ENCODE results near the gene SDK1. TPM values are rescaled to one million over a fixed set of nuclear protein-coding genes. Genes with fewer than 3 reads are reported as not detected.

Gene SDK1
- total RNA-seq, 2 experiments from 2014 or later, result 0.25 to 0.78 TPM

GRCh38 chr7:4241791-4242190, 940.7 kb downstream of the SDK1 start:
- CTCF ChIA-PET, result no interaction called here
- DNase-seq, result no peak
- Mint-ChIP-seq H3K36me3 (ENCODE audit: low read depth) (peaks cover 3% of the 10 kb centered on the region), H3K4me1 (ENCODE audit: low read depth) (peaks cover 12% of the 10 kb centered on the region), H3K9me3 (no peaks in the 10 kb centered on the region), H3K4me3 (no peak overlapping the region), H3K27me3 (no peaks in the 10 kb centered on the region), H3K27ac (no peak overlapping the region)
- no peak for ATAC-seq
- no peak for TF ChIP-seq CTCF (IDR thresholded peaks at IDR 0.05)
- POLR2A ChIA-PET, result no interaction called here
- intact Hi-C loops (cut with micrococcal nuclease), result no loop called here

GRCh38 chr7:4242706-4243105, 941.7 kb downstream of the SDK1 start:
- intact Hi-C loops (cut with micrococcal nuclease), result no loop called here
- Mint-ChIP-seq H3K4me3 (no peak overlapping the region), H3K9me3 (no peaks in the 10 kb centered on the region), H3K4me1 (ENCODE audit: low read depth) (peaks cover 12% of the 10 kb centered on the region), H3K36me3 (ENCODE audit: low read depth) (peaks cover 3% of the 10 kb centered on the region), H3K27me3 (no peaks in the 10 kb centered on the region), H3K27ac (no peak overlapping the region)
- CTCF ChIA-PET, result no interaction called here
- TF ChIP-seq CTCF (IDR thresholded peaks at IDR 0.05), result no peak
- POLR2A ChIA-PET, result no interaction called here
- ATAC-seq (no peak), DNase-seq (no peak)

DNA sequence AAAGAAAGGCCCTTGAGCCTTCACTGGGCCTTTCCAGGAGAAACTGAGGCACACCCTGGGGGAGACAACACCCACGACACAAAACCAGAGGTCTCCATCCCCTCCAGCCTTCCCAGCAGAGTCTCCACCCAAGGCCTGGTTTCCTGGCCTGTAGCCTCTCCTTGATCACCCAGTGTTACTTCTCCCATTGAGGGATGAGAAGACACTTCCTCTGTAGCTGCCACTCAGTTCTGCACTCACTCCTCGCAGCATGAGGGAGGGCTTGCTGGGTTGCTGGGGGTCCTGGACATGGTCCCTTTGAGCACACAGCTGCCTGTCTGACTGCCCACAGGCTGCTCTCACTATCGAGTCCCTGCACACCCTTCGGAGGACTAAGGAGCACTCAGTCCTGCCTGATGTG, 943.0 kb downstream of the SDK1 start:
- H3K27ac Mint-ChIP-seq, result no peak overlapping the region
- TF ChIP-seq CTCF (IDR thresholded peaks at IDR 0.05), result no peak
- H3K4me1 Mint-ChIP-seq (ENCODE audit: low read depth), result peaks cover 12% of the 10 kb centered on the region
- no peaks in the 10 kb centered on the region for H3K9me3 Mint-ChIP-seq
- ATAC-seq (no peak), DNase-seq (no peak)
- H3K27me3 Mint-ChIP-seq, result no peaks in the 10 kb centered on the region
- CTCF ChIA-PET, result no interaction called here
- H3K36me3 Mint-ChIP-seq (ENCODE audit: low read depth), result peaks cover 3% of the 10 kb centered on the region
- no peak overlapping the region for H3K4me3 Mint-ChIP-seq
- POLR2A ChIA-PET, result no interaction called here
- intact Hi-C loops (cut with micrococcal nuclease), result no loop called here

GRCh38 chr7:4244635-4245034, 943.6 kb downstream of the SDK1 start:
- POLR2A ChIA-PET, result no interaction called here
- no peak for TF ChIP-seq CTCF (IDR thresholded peaks at IDR 0.05)
- intact Hi-C loops (cut with micrococcal nuclease), result no loop called here
- CTCF ChIA-PET, result no interaction called here
- DNase-seq, result no peak
- Mint-ChIP-seq H3K27ac (no peak overlapping the region), H3K27me3 (no peaks in the 10 kb centered on the region), H3K9me3 (no peaks in the 10 kb centered on the region), H3K36me3 (ENCODE audit: low read depth) (peaks cover 3% of the 10 kb centered on the region), H3K4me1 (ENCODE audit: low read depth) (peaks cover 12% of the 10 kb centered on the region), H3K4me3 (no peak overlapping the region)
- no peak for ATAC-seq

- H3K4me3 Mint-ChIP-seq, result no peak overlapping the region
- no peak overlapping the region for H3K27ac Mint-ChIP-seq
- H3K4me1 Mint-ChIP-seq (ENCODE audit: low read depth), result peaks cover 9% of the 10 kb centered on the region
- no peak for ATAC-seq
- DNase-seq, result no peak
- CTCF ChIA-PET, result no interaction called here
- no peaks in the 10 kb centered on the region for H3K9me3 Mint-ChIP-seq
- intact Hi-C loops (cut with micrococcal nuclease), result no loop called here
- H3K27me3 Mint-ChIP-seq, result no peaks in the 10 kb centered on the region
- no peak for TF ChIP-seq CTCF (IDR thresholded peaks at IDR 0.05)
- H3K36me3 Mint-ChIP-seq (ENCODE audit: low read depth), result peaks cover 3% of the 10 kb centered on the region
- POLR2A ChIA-PET, result no interaction called here
These were observed 944.2 kb downstream of the SDK1 start for GRCh38 chr7:4245135-4245865.

Data from activated CD8-positive, alpha-beta T cell treated with anti-CD3 and anti-CD28 coated beads for 36 hours (primary cell).